Measurements from ENCODE around the gene HORMAD2. TPM values are rescaled to one million over a fixed set of nuclear protein-coding genes. Genes with fewer than 3 reads are reported as not detected.

HORMAD2 gene
- total RNA-seq, 1 donor from 2014 or later = not detected

DNA sequence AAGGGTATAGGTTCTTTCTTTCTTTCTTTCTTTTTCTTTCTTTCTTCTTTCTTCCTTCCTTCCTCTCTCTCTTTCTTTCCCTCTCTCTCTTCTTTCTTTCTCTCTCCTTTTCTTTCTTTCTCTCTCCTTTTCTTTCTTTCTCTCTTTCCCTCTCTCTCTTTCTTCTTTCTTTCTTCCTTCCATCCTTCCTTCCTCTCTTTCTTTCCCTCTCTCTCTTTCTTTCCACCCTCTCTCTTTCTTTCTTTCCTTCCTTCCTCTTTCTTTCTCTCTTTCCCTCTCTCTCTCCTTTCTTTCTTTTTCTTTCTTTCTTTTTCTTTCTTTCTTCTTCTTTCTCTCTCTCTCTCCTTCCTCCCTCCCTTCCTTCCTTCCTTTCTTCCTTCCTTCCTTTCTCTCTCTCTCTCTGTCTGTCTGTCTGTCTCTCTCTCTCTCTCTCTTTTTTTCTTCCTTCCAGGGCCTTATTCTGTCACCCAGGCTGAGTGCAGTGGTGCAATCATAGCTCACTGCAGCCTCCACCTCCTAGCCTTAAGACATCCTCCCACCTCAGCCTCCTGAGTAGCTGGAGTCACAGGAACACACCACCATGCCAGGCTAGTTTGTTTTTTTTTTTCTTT, 139.5 kb downstream of the HORMAD2 start:
- H3K4me3 ChIP-seq (ENCODE audit: low read length in 3 of 3) = no peak overlapping the region

DNA sequence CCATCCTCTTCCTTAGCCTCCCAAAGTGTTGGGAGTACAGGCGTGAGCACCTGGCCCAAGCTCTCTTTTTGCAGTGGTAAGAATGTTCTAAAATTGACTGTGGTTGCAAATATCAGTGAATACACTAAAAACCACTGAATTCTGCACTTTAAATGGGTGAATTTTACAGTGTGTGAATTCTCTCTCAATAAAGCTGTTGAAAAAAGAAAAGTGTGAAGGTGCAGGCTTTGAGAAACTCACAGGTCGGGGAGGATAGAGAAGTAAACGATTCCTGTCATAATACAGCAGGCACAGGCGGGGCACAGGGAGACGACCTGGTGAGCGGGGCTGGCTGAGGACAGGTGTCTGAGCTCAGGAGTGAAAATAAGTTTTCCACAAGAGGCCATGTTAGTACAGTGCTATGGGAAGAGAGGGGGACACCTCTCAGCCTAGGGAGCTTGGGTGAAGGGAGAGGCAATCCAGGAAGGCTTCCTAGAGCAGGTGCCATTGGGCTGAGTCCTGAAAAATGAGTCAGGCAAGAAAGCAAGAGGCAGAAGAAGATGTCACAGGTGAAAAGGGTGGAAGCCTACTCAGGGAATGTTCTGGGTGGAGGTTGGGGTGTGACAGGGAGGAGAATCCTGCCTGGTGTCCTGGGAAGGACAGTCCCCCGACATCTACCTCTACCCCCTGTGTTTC, 140.2 kb downstream of the HORMAD2 start:
- no peaks in the 10 kb centered on the region for H3K9me3 ChIP-seq (ENCODE audit: control insufficient read depth in 3 of 3, low read length in 3 of 3)
- H3K9ac ChIP-seq (ENCODE audit: low read depth in 1 of 3, low read length in 3 of 3) = no peak overlapping the region
- H3K27ac ChIP-seq (ENCODE audit: low read depth, low read length) = no peak overlapping the region
- no peaks in the 10 kb centered on the region for H3K36me3 ChIP-seq (ENCODE audit: control insufficient read depth in 3 of 3, insufficient read depth in 3 of 3, low read length in 3 of 3)
- H3K27me3 ChIP-seq (ENCODE audit: control insufficient read depth in 3 of 3, insufficient read depth in 3 of 3, low read length in 3 of 3) = peaks cover 14 to 25% (median 18%) of the 10 kb centered on the region in 3 donors
- H3K4me3 ChIP-seq (ENCODE audit: low read length in 3 of 3) = no peak overlapping the region
- H3K4me1 ChIP-seq (ENCODE audit: control insufficient read depth in 3 of 3, insufficient read depth in 3 of 3, low read length in 3 of 3) = no peaks in the 10 kb centered on the region

More for the DNA sequence above, 139.5 kb downstream of the HORMAD2 start:
- Histone ChIP-seq H3K27ac (ENCODE audit: low read depth, low read length) (no peak overlapping the region), H3K4me1 (ENCODE audit: control insufficient read depth in 3 of 3, insufficient read depth in 3 of 3, low read length in 3 of 3) (no peaks in the 10 kb centered on the region), H3K9ac (ENCODE audit: low read depth in 1 of 3, low read length in 3 of 3) (no peak overlapping the region), H3K27me3 (ENCODE audit: control insufficient read depth in 3 of 3, insufficient read depth in 3 of 3, low read length in 3 of 3) (peaks cover 18 to 30% (median 22%) of the 10 kb centered on the region in 3 donors), H3K9me3 (ENCODE audit: control insufficient read depth in 3 of 3, low read length in 3 of 3) (no peaks in the 10 kb centered on the region), H3K36me3 (ENCODE audit: control insufficient read depth in 3 of 3, insufficient read depth in 3 of 3, low read length in 3 of 3) (no peaks in the 10 kb centered on the region)

DNA sequence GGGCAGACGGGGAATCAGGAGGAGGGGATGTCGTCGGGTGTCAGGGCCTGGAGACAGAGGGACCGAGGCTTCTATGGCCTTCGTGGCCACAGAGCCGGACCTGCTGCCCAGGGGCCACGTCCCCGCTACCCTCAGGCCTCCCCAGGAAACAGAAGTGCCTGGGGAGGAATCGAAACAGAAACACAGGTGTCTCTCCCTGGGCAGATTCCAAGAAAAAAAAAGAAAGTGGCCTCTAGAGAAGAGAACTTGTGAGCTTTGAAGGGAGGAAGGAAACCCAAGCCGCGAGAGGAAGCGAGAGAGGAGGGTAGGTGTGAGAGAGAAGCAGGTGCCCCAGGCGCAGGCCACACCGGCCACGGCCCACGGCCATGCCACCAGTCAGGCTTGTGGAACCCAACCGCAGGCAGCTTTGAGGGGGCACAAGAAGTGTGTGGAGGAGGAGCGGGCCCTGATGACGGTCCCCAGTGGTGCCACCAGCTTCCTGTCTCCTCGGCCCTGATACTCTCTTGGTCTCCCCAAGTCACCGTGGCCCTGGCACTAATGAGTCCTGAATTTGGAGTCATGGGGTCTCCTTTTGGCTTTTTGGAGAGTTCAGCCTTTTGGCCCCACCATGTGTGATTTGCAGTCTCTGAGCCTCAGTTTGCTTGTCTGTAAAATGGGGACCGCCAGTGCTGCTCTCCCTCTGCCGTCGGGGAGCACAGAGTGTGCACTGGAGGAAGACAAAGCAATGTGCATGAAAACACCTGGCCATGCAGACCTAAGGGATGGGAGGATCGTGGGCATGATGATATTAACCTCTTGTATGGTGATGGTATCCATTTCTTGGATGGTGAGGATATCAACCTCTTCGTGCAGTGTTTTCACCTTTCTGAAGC, 141.1 kb downstream of the HORMAD2 start:
- H3K27me3 ChIP-seq (ENCODE audit: control insufficient read depth in 3 of 3, insufficient read depth in 3 of 3, low read length in 3 of 3) = peaks cover 14 to 25% (median 23%) of the 10 kb centered on the region in 3 donors
- H3K9me3 ChIP-seq (ENCODE audit: control insufficient read depth in 3 of 3, low read length in 3 of 3) = no peaks in the 10 kb centered on the region
- no peak overlapping the region for H3K9ac ChIP-seq (ENCODE audit: low read depth in 1 of 3, low read length in 3 of 3)
- no peaks in the 10 kb centered on the region for H3K4me1 ChIP-seq (ENCODE audit: control insufficient read depth in 3 of 3, insufficient read depth in 3 of 3, low read length in 3 of 3)
- no peak overlapping the region for H3K27ac ChIP-seq (ENCODE audit: low read depth, low read length)
- no peaks in the 10 kb centered on the region for H3K36me3 ChIP-seq (ENCODE audit: control insufficient read depth in 3 of 3, insufficient read depth in 3 of 3, low read length in 3 of 3)
- no peak overlapping the region for H3K4me3 ChIP-seq (ENCODE audit: low read length in 3 of 3)

DNA sequence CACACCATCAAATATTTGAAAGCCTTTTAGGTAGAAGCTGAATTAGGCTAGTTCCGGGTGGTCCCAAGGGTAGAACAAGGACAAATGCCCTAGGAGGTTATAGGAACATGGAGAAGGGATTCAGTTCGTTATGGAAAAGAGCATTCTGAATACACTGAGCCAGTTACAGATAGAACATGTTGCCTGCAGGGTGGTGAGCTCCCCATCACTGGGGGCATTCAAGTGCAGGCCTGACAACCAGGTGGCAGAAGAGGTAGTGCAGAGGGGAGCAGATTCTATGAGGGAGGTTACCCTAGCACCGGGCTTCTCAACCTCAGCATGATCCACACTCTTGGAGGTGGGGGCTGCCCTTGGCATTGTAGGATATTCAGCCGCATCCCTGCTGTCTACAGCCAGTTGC, 142.1 kb downstream of the HORMAD2 start:
- no peaks in the 10 kb centered on the region for H3K4me1 ChIP-seq (ENCODE audit: control insufficient read depth in 3 of 3, insufficient read depth in 3 of 3, low read length in 3 of 3)
- no peak overlapping the region for H3K9ac ChIP-seq (ENCODE audit: low read depth in 1 of 3, low read length in 3 of 3)
- no peaks in the 10 kb centered on the region for H3K36me3 ChIP-seq (ENCODE audit: control insufficient read depth in 3 of 3, insufficient read depth in 3 of 3, low read length in 3 of 3)
- no peaks in the 10 kb centered on the region for H3K9me3 ChIP-seq (ENCODE audit: control insufficient read depth in 3 of 3, low read length in 3 of 3)
- no peak overlapping the region for H3K27ac ChIP-seq (ENCODE audit: low read depth, low read length)
- no peak overlapping the region for H3K4me3 ChIP-seq (ENCODE audit: low read length in 3 of 3)
- H3K27me3 ChIP-seq (ENCODE audit: control insufficient read depth in 3 of 3, insufficient read depth in 3 of 3, low read length in 3 of 3) = peaks cover 17 to 31% (median 19%) of the 10 kb centered on the region in 3 donors

DNA sequence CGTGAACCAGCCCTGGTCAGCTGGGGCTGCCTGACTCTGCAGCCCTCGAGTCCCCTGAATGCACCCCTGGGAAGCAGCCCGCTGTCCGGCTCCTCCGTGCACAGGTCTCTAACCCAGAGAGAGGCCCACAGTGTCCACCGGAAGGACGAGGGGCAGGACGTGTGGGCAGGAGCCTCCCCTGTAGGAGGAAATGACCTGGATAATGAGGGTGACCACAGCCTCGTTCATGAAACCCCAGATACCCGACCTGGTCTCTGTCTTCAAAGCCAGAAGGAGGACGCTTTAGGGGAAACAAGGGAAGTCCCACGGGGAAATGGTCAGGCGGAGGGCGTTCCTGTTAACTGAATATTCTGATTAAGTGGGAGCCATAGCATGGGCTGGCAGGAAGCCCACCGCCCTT, 143.0 kb downstream of the HORMAD2 start:
- Histone ChIP-seq H3K27me3 (ENCODE audit: control insufficient read depth in 3 of 3, insufficient read depth in 3 of 3, low read length in 3 of 3) (peaks cover 17 to 31% (median 19%) of the 10 kb centered on the region in 3 donors), H3K9ac (ENCODE audit: low read depth in 1 of 3, low read length in 3 of 3) (no peak overlapping the region)

DNA sequence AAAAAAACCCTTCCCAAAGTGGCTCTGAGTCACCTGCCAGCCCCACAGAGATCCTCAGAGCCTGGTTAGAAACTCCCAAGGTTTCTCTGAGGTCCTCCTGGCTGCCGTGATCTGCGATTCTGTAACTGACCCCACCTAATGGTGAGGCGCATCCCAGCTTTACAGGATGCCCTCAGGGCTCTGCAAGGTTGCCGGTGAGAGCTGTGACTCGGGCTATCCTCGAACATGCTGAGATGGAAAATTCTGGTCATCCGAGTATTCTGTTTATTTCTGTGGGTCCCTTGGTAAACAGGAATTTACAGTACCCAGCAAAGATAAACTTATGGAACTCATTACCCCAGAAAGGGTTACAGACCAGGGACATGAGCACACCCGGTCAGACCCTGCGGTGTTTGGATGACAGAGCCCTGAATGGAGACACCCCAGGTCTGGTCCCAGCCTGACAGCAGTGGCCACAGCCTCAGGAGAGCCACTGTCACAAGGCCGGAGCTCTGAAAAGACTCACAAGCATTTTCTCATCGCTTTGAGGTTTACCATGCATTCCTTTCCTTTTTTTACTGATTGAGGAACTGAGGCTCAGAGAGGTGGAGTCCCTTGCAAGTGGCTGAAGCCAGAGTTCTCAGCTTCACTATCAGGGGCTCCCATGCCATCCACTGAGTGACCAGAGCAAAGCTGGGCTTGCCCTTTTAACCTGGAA, 144.0 kb downstream of the HORMAD2 start:
- no peaks in the 10 kb centered on the region for H3K4me1 ChIP-seq (ENCODE audit: control insufficient read depth in 3 of 3, insufficient read depth in 3 of 3, low read length in 3 of 3)
- no peaks in the 10 kb centered on the region for H3K36me3 ChIP-seq (ENCODE audit: control insufficient read depth in 3 of 3, insufficient read depth in 3 of 3, low read length in 3 of 3)
- no peak overlapping the region for H3K27ac ChIP-seq (ENCODE audit: low read depth, low read length)
- no peaks in the 10 kb centered on the region for H3K9me3 ChIP-seq (ENCODE audit: control insufficient read depth in 3 of 3, low read length in 3 of 3)
- no peak overlapping the region for H3K9ac ChIP-seq (ENCODE audit: low read depth in 1 of 3, low read length in 3 of 3)
- peaks cover 17 to 31% (median 23%) of the 10 kb centered on the region in 3 donors for H3K27me3 ChIP-seq (ENCODE audit: control insufficient read depth in 3 of 3, insufficient read depth in 3 of 3, low read length in 3 of 3)
- H3K4me3 ChIP-seq (ENCODE audit: low read length in 3 of 3) = no peak overlapping the region

More for the DNA sequence above, 143.0 kb downstream of the HORMAD2 start:
- H3K4me3 ChIP-seq (ENCODE audit: low read length in 3 of 3) = no peak overlapping the region
- no peak overlapping the region for H3K27ac ChIP-seq (ENCODE audit: low read depth, low read length)
- H3K4me1 ChIP-seq (ENCODE audit: control insufficient read depth in 3 of 3, insufficient read depth in 3 of 3, low read length in 3 of 3) = no peaks in the 10 kb centered on the region
- H3K36me3 ChIP-seq (ENCODE audit: control insufficient read depth in 3 of 3, insufficient read depth in 3 of 3, low read length in 3 of 3) = no peaks in the 10 kb centered on the region
- H3K9me3 ChIP-seq (ENCODE audit: control insufficient read depth in 3 of 3, low read length in 3 of 3) = no peaks in the 10 kb centered on the region

DNA sequence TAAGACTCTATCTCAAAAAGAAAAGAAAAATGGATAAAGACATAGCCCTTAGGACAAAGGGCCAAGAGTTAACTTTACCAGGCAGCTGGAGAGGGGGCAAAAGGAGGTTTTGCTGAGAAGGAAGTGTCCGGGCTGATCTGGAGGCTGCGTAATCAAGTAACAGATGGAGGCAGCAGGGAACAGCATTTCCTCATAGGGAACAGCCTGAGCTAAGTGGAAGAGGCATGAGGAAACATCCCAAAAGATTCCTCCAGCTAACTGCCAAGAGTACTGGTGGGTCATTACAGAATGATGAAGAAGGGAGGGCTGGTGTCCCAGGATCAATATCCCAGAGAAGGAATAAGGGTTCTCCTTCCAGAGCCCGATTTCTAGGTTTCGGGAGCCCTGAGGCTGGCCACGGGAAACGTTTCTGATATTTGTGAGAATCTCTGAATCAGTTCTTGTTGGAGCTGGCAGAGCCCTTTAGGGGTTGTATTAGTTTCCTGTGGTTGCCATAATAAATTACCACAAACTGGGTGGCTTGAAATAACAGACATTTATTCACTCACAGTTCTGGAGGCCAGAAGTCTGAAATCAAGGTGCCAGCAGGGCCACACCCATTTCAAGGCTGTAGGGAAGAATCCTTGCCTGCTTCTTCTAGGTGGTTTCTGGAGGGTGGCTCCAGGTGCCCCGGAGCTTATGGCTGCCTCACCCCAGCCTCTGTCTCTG, 145.1 kb downstream of the HORMAD2 start:
- no peaks in the 10 kb centered on the region for H3K4me1 ChIP-seq (ENCODE audit: control insufficient read depth in 3 of 3, insufficient read depth in 3 of 3, low read length in 3 of 3)
- H3K4me3 ChIP-seq (ENCODE audit: low read length in 3 of 3) = no peak overlapping the region
- H3K27me3 ChIP-seq (ENCODE audit: control insufficient read depth in 3 of 3, insufficient read depth in 3 of 3, low read length in 3 of 3) = peaks cover 17 to 27% (median 23%) of the 10 kb centered on the region in 3 donors
- no peaks in the 10 kb centered on the region for H3K36me3 ChIP-seq (ENCODE audit: control insufficient read depth in 3 of 3, insufficient read depth in 3 of 3, low read length in 3 of 3)
- H3K9ac ChIP-seq (ENCODE audit: low read depth in 1 of 3, low read length in 3 of 3) = no peak overlapping the region
- no peaks in the 10 kb centered on the region for H3K9me3 ChIP-seq (ENCODE audit: control insufficient read depth in 3 of 3, low read length in 3 of 3)
- no peak overlapping the region for H3K27ac ChIP-seq (ENCODE audit: low read depth, low read length)

DNA sequence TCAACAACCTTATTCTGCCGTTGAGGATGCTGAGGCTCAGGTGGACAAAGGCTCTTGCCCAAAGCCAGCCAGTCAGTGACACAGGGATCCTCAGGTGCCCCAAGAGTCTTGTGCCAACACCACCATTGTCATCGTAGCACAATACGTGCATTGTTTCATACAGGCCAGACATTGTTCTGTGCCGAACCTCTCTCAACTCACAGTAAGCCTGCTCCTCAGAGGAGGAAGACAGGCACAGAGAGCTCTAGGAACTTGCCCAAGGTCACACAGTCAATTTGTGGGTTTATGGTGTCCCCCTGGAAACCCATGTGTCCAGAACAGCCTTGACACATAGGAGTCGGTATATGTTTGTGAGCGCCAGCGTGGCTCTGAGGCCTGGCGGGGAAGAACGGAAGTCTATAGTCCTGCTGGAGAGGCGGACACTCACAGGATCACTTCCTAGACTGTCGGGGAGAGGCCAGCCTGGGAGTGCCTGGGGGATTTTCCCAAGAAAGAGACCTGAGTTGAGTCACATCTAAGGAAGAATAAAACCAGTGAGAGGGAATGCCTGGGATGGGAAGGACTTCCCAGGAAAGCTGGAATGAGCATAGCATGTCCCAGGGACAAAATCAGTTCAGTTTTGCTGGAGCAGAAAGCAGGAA, 146.0 kb downstream of the HORMAD2 start:
- no peaks in the 10 kb centered on the region for H3K4me1 ChIP-seq (ENCODE audit: control insufficient read depth in 3 of 3, insufficient read depth in 3 of 3, low read length in 3 of 3)
- H3K27me3 ChIP-seq (ENCODE audit: control insufficient read depth in 3 of 3, insufficient read depth in 3 of 3, low read length in 3 of 3) = peaks cover 19 to 25% (median 21%) of the 10 kb centered on the region in 3 donors
- no peak overlapping the region for H3K27ac ChIP-seq (ENCODE audit: low read depth, low read length)
- no peaks in the 10 kb centered on the region for H3K36me3 ChIP-seq (ENCODE audit: control insufficient read depth in 3 of 3, insufficient read depth in 3 of 3, low read length in 3 of 3)
- H3K9me3 ChIP-seq (ENCODE audit: control insufficient read depth in 3 of 3, low read length in 3 of 3) = no peaks in the 10 kb centered on the region
- H3K9ac ChIP-seq (ENCODE audit: low read depth in 1 of 3, low read length in 3 of 3) = no peak overlapping the region
- no peak overlapping the region for H3K4me3 ChIP-seq (ENCODE audit: low read length in 3 of 3)

All from skeletal muscle tissue (tissue), 4 donors.